GM12878 (cell line): ENCODE measurements around the gene LSM3. TPM values are rescaled to one million over a fixed set of nuclear protein-coding genes. Genes with fewer than 3 reads are reported as not detected.

Experiments
- ATAC-seq: fragments of 200-7000 bp; cut with Tn5 transposase; 3 replicates; pipeline ENCODE4 v1.9.1; 2020; ENCODE audit warnings: mild to moderate bottlenecking, moderate library complexity
- BruUV-seq: library from RNA; stranded (reverse); fragments of 400-500 nt; replicated peaks from 2 replicates; lab custom pipeline; 2021; lab: Mats Ljungman, UMichigan
- CTCF ChIA-PET: fragments of 300-600 bp; sonication (Branson Sonifier 250); formaldehyde crosslinking; extraction: SDS; loops from one replicate; lab custom pipeline; 2021; ENCODE audit warnings: inconsistent platforms; lab: Yijun Ruan, JAX
- POLR2A ChIA-PET: fragments of 350-600 bp; formaldehyde crosslinking; extraction: SDS; loops from one replicate; lab custom pipeline; 2021; ENCODE audit warnings: inconsistent platforms; lab: Charles Lee
- RAD21 ChIA-PET: fragments of 300-600 bp; sonication (Branson Sonifier 250); formaldehyde crosslinking; loops from one replicate; lab custom pipeline; 2023; ENCODE audit warnings: antibody characterized with exemption; ENCODE audit not compliant: unreplicated experiment; lab: Charles Lee
- SMC1A ChIA-PET: fragments of 300-600 bp; sonication (Branson Sonifier 250); formaldehyde crosslinking; loops from one replicate; lab custom pipeline; 2023; ENCODE audit not compliant: unreplicated experiment, uncharacterized antibody; lab: Charles Lee
- DNase-seq: peaks from one replicate; pipeline ENCODE4 v3.0.0-alpha.2; 2011; ENCODE audit warnings: low read depth, low spot score
- FAIRE-seq: peaks from 3 replicates; lab custom pipeline; 2011; peaks lifted over from hg19 to GRCh38; lab: Jason Lieb, UNC
- H2AFZ ChIP-seq: 2 replicates; pipeline ENCODE4 v1.6.0; 2011; ENCODE audit warnings: low read depth, low read length, control low read depth; ENCODE audit not compliant: control insufficient read depth
- H3K27ac ChIP-seq: 2 replicates; pipeline ENCODE4 v1.5.1; 2011; ENCODE audit warnings: control low read depth; ENCODE audit not compliant: control insufficient read depth, insufficient read depth
- H3K27me3 ChIP-seq, 2 experiments: replicated peaks in 1 of 2; 2 replicates each; pipeline versions ENCODE4 v1.6.0 to v1.6.1; 2011; ENCODE audit warnings: low read length in 1 of 2; ENCODE audit not compliant: control insufficient read depth in 2 of 2, insufficient read depth in 2 of 2
- H3K36me3 ChIP-seq, 2 experiments: 2 replicates each; pipeline ENCODE4 v1.5.1; 2011; ENCODE audit warnings: low read length in 1 of 2; ENCODE audit not compliant: control insufficient read depth in 2 of 2, insufficient read depth in 2 of 2
- H3K4me1 ChIP-seq: 2 replicates; pipeline ENCODE4 v1.6.1; 2011; ENCODE audit warnings: mild to moderate bottlenecking, low read length, moderate library complexity, mixed read lengths; ENCODE audit not compliant: control insufficient read depth, insufficient read depth
- H3K4me2 ChIP-seq: 2 replicates; pipeline ENCODE4 v1.6.0; 2011; ENCODE audit warnings: control low read depth; ENCODE audit not compliant: control insufficient read depth, insufficient read depth
- H3K4me3 ChIP-seq: fragments of 200-600 bp; sonication (generic); 2 replicates; pipeline ENCODE4 v1.5.1; 2016
- H3K79me2 ChIP-seq: 2 replicates; pipeline ENCODE4 v1.6.0; 2011; ENCODE audit warnings: low read length; ENCODE audit not compliant: control insufficient read depth, insufficient read depth
- H3K9ac ChIP-seq: 2 replicates; pipeline ENCODE4 v1.8.0; 2011; ENCODE audit warnings: low read length, control low read depth, mixed read lengths; ENCODE audit not compliant: control insufficient read depth, insufficient read depth
- H3K9me3 ChIP-seq: replicated peaks from 3 replicates; pipeline ENCODE4 v1.5.1; 2011; ENCODE audit warnings: mild to moderate bottlenecking, low read length; ENCODE audit not compliant: control insufficient read depth, insufficient read depth
- H4K20me1 ChIP-seq: 2 replicates; pipeline ENCODE4 v1.6.0; 2011; ENCODE audit not compliant: control insufficient read depth, insufficient read depth
- ATF7 ChIP-seq: fragments of 450-650 bp; IDR thresholded peaks from 2 replicates; pipeline ENCODE4 v1.6.1; 2016; ENCODE audit warnings: low read depth, mild to moderate bottlenecking
- CHD1 ChIP-seq: IDR thresholded peaks from 2 replicates; pipeline ENCODE4 v1.6.1; 2012; ENCODE audit warnings: low read depth, low read length, improper control_type of control experiment
- EGR1 ChIP-seq, 2 experiments: IDR thresholded peaks; 1 replicate in 1 of 2; 2 replicates in 1 of 2; pipeline ENCODE4 v1.6.1; 2011 to 2012; ENCODE audit warnings: low read depth in 2 of 2, low read length in 2 of 2, borderline replicate concordance in 1 of 2, mild to moderate bottlenecking in 1 of 2, moderate library complexity in 1 of 2
- HDGF ChIP-seq: fragments of 450-650 bp; IDR thresholded peaks from 2 replicates; pipeline ENCODE4 v1.6.1; 2016; ENCODE audit warnings: antibody characterized with exemption
- IKZF2 ChIP-seq, 2 experiments: fragments of 450-650 bp; IDR thresholded peaks; 2 replicates each; pipeline ENCODE4 v1.6.1; 2017; ENCODE audit warnings: mild to moderate bottlenecking in 2 of 2, moderate library complexity in 2 of 2
- IRF4 ChIP-seq: IDR thresholded peaks from 2 replicates; pipeline ENCODE4 v1.6.1; 2011; ENCODE audit warnings: low read depth, low read length
- JUNB ChIP-seq: IDR thresholded peaks from 2 replicates; pipeline ENCODE4 v1.6.1; 2016; ENCODE audit warnings: antibody characterized with exemption, mild to moderate bottlenecking
- NBN ChIP-seq: fragments of 450-650 bp; IDR thresholded peaks from 2 replicates; pipeline ENCODE4 v1.6.1; 2016
- PAX5 ChIP-seq: IDR thresholded peaks from 2 replicates; pipeline ENCODE4 v1.6.1; 2011; ENCODE audit warnings: low read depth, low read length, borderline replicate concordance
- RUNX3 ChIP-seq: IDR thresholded peaks from 2 replicates; pipeline ENCODE4 v1.6.1; 2012; ENCODE audit warnings: low read length, inconsistent platforms
- ZNF207 ChIP-seq: fragments of 450-650 bp; IDR thresholded peaks from 2 replicates; pipeline ENCODE4 v1.6.1; 2014; ENCODE audit warnings: antibody characterized with exemption, mild to moderate bottlenecking, borderline replicate concordance
- WGBS: methylation state at CpG from one replicate; pipeline ENCODE4 v1.1.6; 2016; ENCODE audit warnings: low lambda C conversion rate; ENCODE audit not compliant: insufficient replicate concordance, insufficient coverage; ENCODE audit errors: missing lambda C conversion rate; 5-methylcytosine and 5-hydroxymethylcytosine counted together
- in situ Hi-C: fragments of 300-500 bp; cut with MboI; formaldehyde crosslinking; loops from 9 replicates; pipeline ENCODE4 v1.14.3; 2018; ENCODE audit warnings: mixed read lengths
- intact Hi-C: fragments of 100-400 bp; cut with micrococcal nuclease; formaldehyde crosslinking; loops from one replicate; pipeline ENCODE4 v1.14.2; 2022; ENCODE audit not compliant: unreplicated experiment
- polyA plus RNA-seq, 11 experiments: library from polyadenylated mRNA; depleted of rRNA in 4 of 11; unstranded in 6 of 11; stranded (reverse) in 5 of 11; fragments of >200 nt; fragmentation: Nextera tagmentation in 4 of 11; fragmentation: Illumina TruSeq in 1 of 11; extraction: Ambion mirVana in 4 of 11; extraction: Trizol in 1 of 11; gene quantifications; 1 replicate in 1 of 11; 2 replicates in 10 of 11; pipeline versions ENCODE4 v1.2.1 to v1.2.3, GENCODE V29; 2011 to 2016; ENCODE audit warnings: inconsistent platforms in 2 of 11, missing spikeins in 2 of 11, low read depth in 1 of 11
- total RNA-seq, 4 experiments: library from RNA; depleted of rRNA in 3 of 4; stranded (reverse); fragments of >200 nt in 3 of 4; fragmentation: Illumina TruSeq in 1 of 4; extraction: Trizol in 1 of 4; gene quantifications; 2 replicates each; pipeline versions ENCODE4 v1.2.1 to v1.2.3, GENCODE V29; 2013 to 2021
- TF ChIP-seq, protein P1 (sequence below): fragments of 450-650 bp; IDR thresholded peaks from 2 replicates; pipeline ENCODE4 v1.6.1; 2017; ENCODE audit warnings: mild to moderate bottlenecking, low read depth, inconsistent platforms; ENCODE audit not compliant: poor library complexity, severe bottlenecking

LSM3 gene
- total and polyA plus RNA-seq, 10 of the 15 experiments (the other 5 are each of a cell fraction or from before 2014, with no cell fraction given), result 15.5 to 111 (median 29.1) TPM

DNA sequence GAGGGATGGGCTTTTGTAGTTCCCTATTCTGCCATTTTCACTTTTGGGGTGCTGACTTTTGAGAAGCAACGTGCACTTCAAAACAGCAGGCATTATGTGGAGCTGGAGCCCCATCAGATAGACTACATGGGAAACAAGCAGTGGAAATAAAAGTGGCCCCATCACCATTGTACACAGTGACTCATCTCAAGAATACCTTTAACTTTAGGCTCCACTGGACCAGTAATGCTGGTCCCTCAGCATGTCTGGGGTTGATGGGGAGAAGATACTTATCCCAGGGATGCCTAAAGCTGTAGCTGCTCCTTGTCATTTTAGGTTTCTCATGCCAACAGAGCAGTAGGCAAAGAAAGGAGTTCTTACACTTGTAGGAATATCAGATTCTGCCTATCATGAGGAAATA lies 45.0 kb downstream of the LSM3 start:
- Histone ChIP-seq H3K9me3 (peaks cover 3% of the 10 kb centered on the region), H3K9ac (no peak overlapping the region), H3K4me2 (peak overlapping the region; percentile 26; the same call in 1 of the 2 replicates), H3K27me3 (no peaks in the 10 kb centered on the region), H3K4me1 (peaks cover 10% of the 10 kb centered on the region), H3K4me3 (no peak overlapping the region), H4K20me1 (no peaks in the 10 kb centered on the region), H3K27ac (no peak overlapping the region), H3K36me3 (no peaks in the 10 kb centered on the region), H3K79me2 (no peaks in the 10 kb centered on the region)
- intact Hi-C loops, result no loop called here
- no TSS peak for BruUV-seq
- SMC1A ChIA-PET, result interaction anchor here (1.0 to 1.3 kb wide), 2 partner anchors 13 to 38 kb away, joined by 3 read pairs; no protein-coding TSS in a partner anchor
- CTCF ChIA-PET, result interaction anchor here (0.9 to 1.9 kb wide), 3 partner anchors 11 to 33 kb away, joined by 3 to 8 read pairs (median 4); no protein-coding TSS in a partner anchor
- RAD21 ChIA-PET, result interaction anchor here (2.5 kb wide), 1 partner anchor 20 kb away, joined by 5 read pairs; no protein-coding TSS in a partner anchor
- DNase-seq (no peak), FAIRE-seq (peak; percentile 68), ATAC-seq (peak; percentile 79)
- in situ Hi-C loops, result no loop called here
- POLR2A ChIA-PET, result interaction anchor here (0.6 kb wide), 1 partner anchor 13 kb away, joined by 3 read pairs; no protein-coding TSS in a partner anchor
- TF ChIP-seq PAX5, result no peak
- TF ChIP-seq CHD1, result no peak
- TF ChIP-seq JUNB, result 0 out of 2 replicates have a peak, but pooled peaks have one; percentile 17
- TF ChIP-seq IRF4, result 0 out of 2 replicates have a peak, but pooled peaks have one; percentile 27
- TF ChIP-seq, all 136 proteins: peak for 2
- 0% methylated on average over 1 of the region's 1 CpG for WGBS
- H2AFZ ChIP-seq, result no peak overlapping the region

DNA sequence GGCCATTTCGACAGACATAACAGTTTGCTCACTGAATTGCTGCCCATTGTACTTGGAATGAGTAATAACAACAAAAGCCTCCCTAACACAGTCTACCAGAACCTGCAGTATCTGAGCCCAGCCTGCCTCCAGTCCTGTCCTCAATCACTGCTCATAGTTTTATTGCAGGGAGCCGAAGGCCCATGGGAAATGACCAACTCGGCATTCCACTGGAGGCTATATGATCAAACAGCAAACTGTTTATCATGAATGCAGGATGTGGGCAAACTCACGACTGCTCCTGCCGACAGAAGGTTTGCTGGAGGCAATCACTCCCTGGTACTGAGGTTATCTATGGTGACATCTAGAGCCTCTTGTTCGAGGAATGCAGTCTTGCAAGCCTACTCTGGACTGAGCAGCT lies 46.3 kb downstream of the LSM3 start:
- WGBS, result 38% methylated on average over 6 of the region's 6 CpGs

More for the DNA sequence above, 46.3 kb downstream of the LSM3 start:
- ChIA-PET SMC1A (no interaction called here), POLR2A (no interaction called here)
- peaks cover 10% of the 10 kb centered on the region for H3K4me1 ChIP-seq
- peaks cover 3% of the 10 kb centered on the region for H3K9me3 ChIP-seq
- no peak overlapping the region for H2AFZ ChIP-seq
- H4K20me1 ChIP-seq, result no peaks in the 10 kb centered on the region
- H3K4me3 ChIP-seq, result no peak overlapping the region
- DNase-seq, result no peak
- H3K36me3 ChIP-seq, result no peaks in the 10 kb centered on the region
- H3K27ac ChIP-seq, result no peak overlapping the region
- H3K27me3 ChIP-seq, result no peaks in the 10 kb centered on the region
- intact Hi-C loops, result no loop called here
- ATAC-seq, result no peak
- no TSS peak for BruUV-seq
- TF ChIP-seq, protein P1, sequence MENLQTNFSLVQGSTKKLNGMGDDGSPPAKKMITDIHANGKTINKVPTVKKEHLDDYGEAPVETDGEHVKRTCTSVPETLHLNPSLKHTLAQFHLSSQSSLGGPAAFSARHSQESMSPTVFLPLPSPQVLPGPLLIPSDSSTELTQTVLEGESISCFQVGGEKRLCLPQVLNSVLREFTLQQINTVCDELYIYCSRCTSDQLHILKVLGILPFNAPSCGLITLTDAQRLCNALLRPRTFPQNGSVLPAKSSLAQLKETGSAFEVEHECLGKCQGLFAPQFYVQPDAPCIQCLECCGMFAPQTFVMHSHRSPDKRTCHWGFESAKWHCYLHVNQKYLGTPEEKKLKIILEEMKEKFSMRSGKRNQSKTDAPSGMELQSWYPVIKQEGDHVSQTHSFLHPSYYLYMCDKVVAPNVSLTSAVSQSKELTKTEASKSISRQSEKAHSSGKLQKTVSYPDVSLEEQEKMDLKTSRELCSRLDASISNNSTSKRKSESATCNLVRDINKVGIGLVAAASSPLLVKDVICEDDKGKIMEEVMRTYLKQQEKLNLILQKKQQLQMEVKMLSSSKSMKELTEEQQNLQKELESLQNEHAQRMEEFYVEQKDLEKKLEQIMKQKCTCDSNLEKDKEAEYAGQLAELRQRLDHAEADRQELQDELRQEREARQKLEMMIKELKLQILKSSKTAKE, result no peak
- TF ChIP-seq RUNX3, result no peak
- TF ChIP-seq IKZF2 (IDR thresholded peaks at IDR 0.05), result no peak
- TF ChIP-seq ATF7, result no peak
- TF ChIP-seq ZNF207, result no peak
- no peak for TF ChIP-seq EGR1 (IDR thresholded peaks at IDR 0.05; ENCODE audit: borderline replicate concordance in 1 of 2, low read depth in 2 of 2, low read length in 2 of 2)
- TF ChIP-seq NBN, result no peak
- no peak for TF ChIP-seq HDGF
- TF ChIP-seq, all 136 proteins: peak for 0
- in situ Hi-C loops, result no loop called here
- ChIA-PET RAD21 (no interaction called here), CTCF (interaction anchor here (0.8 to 1.1 kb wide), 2 partner anchors 32 to 174 kb away, joined by 3 to 4 read pairs; no protein-coding TSS in a partner anchor)
- Histone ChIP-seq H3K79me2 (no peaks in the 10 kb centered on the region), H3K9ac (no peak overlapping the region), H3K4me2 (no peak overlapping the region)
- FAIRE-seq, result no peak
